SK-N-SH (cell line): ENCODE measurements around the gene NAV2. TPM values are rescaled to one million over a fixed set of nuclear protein-coding genes. Genes with fewer than 3 reads are reported as not detected.

Experiments used
- CTCF ChIA-PET: fragments of 300-600, 350-600 bp; formaldehyde crosslinking; extraction: SDS; loops from one replicate; lab custom pipeline; 2021; lab: Yijun Ruan, JAX
- POLR2A ChIA-PET: fragments of 350-600 bp; sonication (Branson Sonifier 250); formaldehyde crosslinking; extraction: SDS; loops from one replicate; lab custom pipeline; 2020; ENCODE audit warnings: antibody characterized with exemption, inconsistent platforms; lab: Yijun Ruan, JAX
- DNase-seq: peaks from one replicate; pipeline ENCODE4 v3.0.0; 2012
- H2AFZ ChIP-seq: fragments of 200-600 bp; sonication (generic); 2 replicates; pipeline ENCODE4 v1.8.1; 2016; ENCODE audit warnings: antibody characterized with exemption, mild to moderate bottlenecking, low read depth
- H3F3A ChIP-seq: fragments of 200-600 bp; sonication (generic); replicated peaks from 2 replicates; pipeline ENCODE3; 2016; ENCODE audit warnings: antibody characterized with exemption, mild to moderate bottlenecking; ENCODE audit not compliant: insufficient read depth
- H3K27ac ChIP-seq, 2 experiments: fragments of 200-500 bp in 1 of 2; fragments of 200-600 bp in 1 of 2; sonication (Bioruptor generic) in 1 of 2; sonication (generic), shearing (Covaris generic) in 1 of 2; 2 replicates each; pipeline versions ENCODE4 v1.5.1 to v1.6.1; 2014 to 2016; ENCODE audit warnings: low read depth in 2 of 2, inconsistent platforms in 1 of 2, low read length in 1 of 2, mild to moderate bottlenecking in 1 of 2, mixed read lengths in 1 of 2
- H3K27me3 ChIP-seq: fragments of 200-600 bp; sonication (generic), shearing (Covaris generic); 2 replicates; pipeline ENCODE4 v1.6.1; 2016; ENCODE audit warnings: mixed run types; ENCODE audit not compliant: insufficient read depth
- H3K36me3 ChIP-seq, 2 experiments: fragments of 200-500 bp in 1 of 2; fragments of 200-600 bp in 1 of 2; sonication (Bioruptor generic) in 1 of 2; sonication (generic) in 1 of 2; replicated peaks in 1 of 2; 2 replicates each; pipeline versions ENCODE3 to v1.5.1; 2014 to 2016; ENCODE audit warnings: low read length in 1 of 2, mild to moderate bottlenecking in 1 of 2; ENCODE audit not compliant: insufficient read depth in 2 of 2, control insufficient read depth in 1 of 2
- H3K4me1 ChIP-seq, 2 experiments: fragments of 200-500 bp in 1 of 2; fragments of 200-600 bp in 1 of 2; sonication (Bioruptor generic) in 1 of 2; sonication (generic), shearing (Covaris generic) in 1 of 2; 2 replicates each; pipeline versions ENCODE4 v1.5.1 to v1.6.1; 2014 to 2016; ENCODE audit warnings: low read depth in 1 of 2, low read length in 1 of 2, mixed run types in 1 of 2; ENCODE audit not compliant: insufficient read depth in 2 of 2, control insufficient read depth in 1 of 2
- H3K4me2 ChIP-seq: fragments of 200-600 bp; sonication (generic), shearing (Covaris generic); 2 replicates; pipeline ENCODE4 v1.6.1; 2017; ENCODE audit warnings: mixed run types
- H3K4me3 ChIP-seq, 2 experiments: fragments of 200-500 bp in 1 of 2; fragments of 200-600 bp in 1 of 2; sonication (Bioruptor generic) in 1 of 2; sonication (generic), shearing (Covaris generic) in 1 of 2; 2 replicates each; pipeline versions ENCODE4 v1.5.1 to v1.8.1; 2014 to 2016; ENCODE audit warnings: low read depth in 2 of 2, inconsistent platforms in 1 of 2, low read length in 1 of 2, mild to moderate bottlenecking in 1 of 2, mixed read lengths in 1 of 2, moderate library complexity in 1 of 2
- H3K79me2 ChIP-seq: fragments of 200-600 bp; sonication (generic); 2 replicates; pipeline ENCODE4 v1.8.1; 2017; ENCODE audit warnings: mild to moderate bottlenecking; ENCODE audit not compliant: insufficient read depth
- H3K9ac ChIP-seq: fragments of 200-600 bp; sonication (generic); 2 replicates; pipeline ENCODE4 v1.6.1; 2017; ENCODE audit warnings: mixed run types
- H3K9me2 ChIP-seq: fragments of 200-600 bp; sonication (generic); 2 replicates; pipeline ENCODE4 v1.6.1; 2017; ENCODE audit warnings: mixed run types
- H3K9me3 ChIP-seq: fragments of 200-600 bp; sonication (generic); 2 replicates; pipeline ENCODE4 v1.6.1; 2017; ENCODE audit warnings: mixed run types, mild to moderate bottlenecking, moderate library complexity
- H4K20me1 ChIP-seq: fragments of 200-600 bp; sonication (generic); 2 replicates; pipeline ENCODE4 v1.6.1; 2017; ENCODE audit warnings: mild to moderate bottlenecking, mixed run types; ENCODE audit not compliant: insufficient read depth
- CTCF ChIP-seq: fragments of 200-600 bp; sonication (generic); IDR thresholded peaks from 2 replicates; pipeline ENCODE4 v1.6.1; 2017; ENCODE audit warnings: antibody characterized with exemption, mild to moderate bottlenecking, moderate library complexity
- EP300 ChIP-seq, 2 experiments: IDR thresholded peaks; 2 replicates each; pipeline versions ENCODE4 v1.4.0 to v1.6.1; 2012; ENCODE audit warnings: borderline replicate concordance in 1 of 2, low read depth in 1 of 2, low read length in 1 of 2
- FOSL2 ChIP-seq: IDR thresholded peaks from 2 replicates; pipeline ENCODE4 v1.4.0; 2012; ENCODE audit warnings: low read depth, mild to moderate bottlenecking, moderate library complexity, borderline replicate concordance
- IRF3 ChIP-seq: fragments of 150-350 bp; IDR thresholded peaks from 2 replicates; pipeline ENCODE4 v1.6.1; 2016; ENCODE audit warnings: mild to moderate bottlenecking, low read depth, low read length
- JUND ChIP-seq: IDR thresholded peaks from 2 replicates; pipeline ENCODE4 v1.4.0; 2012
- RAD21 ChIP-seq: IDR thresholded peaks from 2 replicates; pipeline ENCODE4 v1.6.1; 2012; ENCODE audit warnings: mild to moderate bottlenecking, low read length
- RCOR1 ChIP-seq: fragments of 150-350 bp; IDR thresholded peaks from 2 replicates; pipeline ENCODE4 v1.6.1; 2017; ENCODE audit warnings: antibody characterized with exemption, low read length
- REST ChIP-seq: IDR thresholded peaks from 2 replicates; pipeline ENCODE4 v1.6.1; 2012; ENCODE audit warnings: mild to moderate bottlenecking, low read depth, low read length, moderate library complexity
- SIN3A ChIP-seq: IDR thresholded peaks from 2 replicates; pipeline ENCODE4 v1.6.1; 2012; ENCODE audit warnings: low read depth, mild to moderate bottlenecking, low read length, moderate library complexity, borderline replicate concordance
- TAF1 ChIP-seq: IDR thresholded peaks from 2 replicates; pipeline ENCODE4 v1.6.1; 2012; ENCODE audit warnings: low read depth, mild to moderate bottlenecking, low read length, moderate library complexity, borderline replicate concordance
- WGBS: methylation state at CpG from one replicate; pipeline ENCODE4 v1.1.6; 2017; ENCODE audit warnings: low lambda C conversion rate; 5-methylcytosine and 5-hydroxymethylcytosine counted together
- polyA plus RNA-seq, 3 experiments: library from polyadenylated mRNA; depleted of rRNA; stranded (reverse); fragments of >200 nt; gene quantifications; 2 replicates each; pipeline ENCODE4 v1.2.3, GENCODE V29; 2012
- TF ChIP-seq, protein P1 (sequence below): fragments of 150-350 bp; IDR thresholded peaks from 2 replicates; pipeline ENCODE4 v1.6.1; 2017; ENCODE audit warnings: antibody characterized with exemption, low read length, low read depth, borderline replicate concordance

NAV2 gene
- polyA plus RNA-seq, 1 of the 3 experiments (the other 2 are of a cell fraction): 26.2 TPM

GRCh38 chr11:19962053-19962800 is 249.6 kb downstream of the NAV2 start:
- H3K27me3 ChIP-seq: no peaks in the 10 kb centered on the region
- 90% methylated on average over 4 of the region's 4 CpGs for WGBS
- no peak overlapping the region for H3K9ac ChIP-seq
- peaks cover 0 to 32% of the 10 kb centered on the region in 2 experiments; a peak in 1 of 4 replicates for H3K4me1 ChIP-seq
- DNase-seq: no peak
- TF ChIP-seq SIN3A: no peak
- TF ChIP-seq JUND: no peak
- no peak for TF ChIP-seq REST
- TF ChIP-seq EP300 (IDR thresholded peaks at IDR 0.05; ENCODE audit: borderline replicate concordance in 1 of 2, low read depth in 1 of 2, low read length in 1 of 2): no peak
- TF ChIP-seq FOSL2: no peak
- TF ChIP-seq RCOR1: no peak
- TF ChIP-seq RAD21: no peak
- TF ChIP-seq CTCF: no peak
- TF ChIP-seq IRF3: no peak
- TF ChIP-seq, protein P1, sequence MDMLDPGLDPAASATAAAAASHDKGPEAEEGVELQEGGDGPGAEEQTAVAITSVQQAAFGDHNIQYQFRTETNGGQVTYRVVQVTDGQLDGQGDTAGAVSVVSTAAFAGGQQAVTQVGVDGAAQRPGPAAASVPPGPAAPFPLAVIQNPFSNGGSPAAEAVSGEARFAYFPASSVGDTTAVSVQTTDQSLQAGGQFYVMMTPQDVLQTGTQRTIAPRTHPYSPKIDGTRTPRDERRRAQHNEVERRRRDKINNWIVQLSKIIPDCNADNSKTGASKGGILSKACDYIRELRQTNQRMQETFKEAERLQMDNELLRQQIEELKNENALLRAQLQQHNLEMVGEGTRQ: no peak
- TF ChIP-seq TAF1: no peak
- H3K27ac ChIP-seq: peak overlapping the region in 1 of 2 experiments; percentile 78; a peak in 3 of 4 replicates
- POLR2A ChIA-PET: no interaction called here
- H2AFZ ChIP-seq: no peak overlapping the region
- peaks cover 55% of the 10 kb centered on the region for H4K20me1 ChIP-seq
- peaks cover 17% of the 10 kb centered on the region for H3F3A ChIP-seq
- H3K79me2 ChIP-seq: peaks cover 97% of the 10 kb centered on the region
- H3K9me2 ChIP-seq: no peaks in the 10 kb centered on the region
- CTCF ChIA-PET: interaction anchor here (1.5 to 2.7 kb wide), 2 partner anchors 10 to 56 kb away, joined by 3 to 8 read pairs; no protein-coding TSS in a partner anchor
- H3K4me3 ChIP-seq: no peak overlapping the region
- peaks cover 73 to 87% of the 10 kb centered on the region in 2 experiments for H3K36me3 ChIP-seq
- H3K4me2 ChIP-seq: no peak overlapping the region
- no peaks in the 10 kb centered on the region for H3K9me3 ChIP-seq
